Neutrophil (primary cell): ENCODE results near the gene RGS12.

Source experiments
- H3K27ac ChIP-seq: fragments of 200-600 bp; sonication (generic); 2 replicates; pipeline ENCODE4 v1.5.1; 2016; ENCODE audit warnings: mild to moderate bottlenecking, moderate library complexity
- H3K27me3 ChIP-seq: fragments of 200-600 bp; sonication (generic); 2 replicates; pipeline ENCODE4 v1.6.0; 2016; ENCODE audit warnings: mild to moderate bottlenecking
- H3K36me3 ChIP-seq: fragments of 200-600 bp; sonication (generic); 2 replicates; pipeline ENCODE4 v1.5.1; 2017
- H3K4me1 ChIP-seq, 2 experiments: fragments of 200-600 bp in 1 of 2; sonication (generic) in 1 of 2; 1 replicate in 1 of 2; 2 replicates in 1 of 2; pipeline versions ENCODE4 v1.5.1 to v1.6.1; 2013 to 2016; ENCODE audit warnings: low read depth in 1 of 2, low read length in 1 of 2, mild to moderate bottlenecking in 1 of 2, moderate library complexity in 1 of 2; ENCODE audit not compliant: control insufficient read depth in 1 of 2, insufficient read depth in 1 of 2
- H3K4me3 ChIP-seq, 2 experiments: fragments of 200-600 bp in 1 of 2; sonication (generic) in 1 of 2; 1 replicate in 1 of 2; 2 replicates in 1 of 2; pipeline ENCODE4 v1.5.1; 2013 to 2016; ENCODE audit warnings: low read depth in 1 of 2, low read length in 1 of 2, mild to moderate bottlenecking in 1 of 2, moderate library complexity in 1 of 2
- H3K9me3 ChIP-seq: fragments of 200-600 bp; sonication (generic); 2 replicates; pipeline ENCODE4 v1.5.1; 2016
- TF ChIP-seq, protein P1 (sequence below): fragments of 200-600 bp; sonication (generic); IDR thresholded peaks from 2 replicates; pipeline ENCODE4 v1.5.1; 2016; ENCODE audit warnings: antibody characterized with exemption

RGS12 gene

DNA sequence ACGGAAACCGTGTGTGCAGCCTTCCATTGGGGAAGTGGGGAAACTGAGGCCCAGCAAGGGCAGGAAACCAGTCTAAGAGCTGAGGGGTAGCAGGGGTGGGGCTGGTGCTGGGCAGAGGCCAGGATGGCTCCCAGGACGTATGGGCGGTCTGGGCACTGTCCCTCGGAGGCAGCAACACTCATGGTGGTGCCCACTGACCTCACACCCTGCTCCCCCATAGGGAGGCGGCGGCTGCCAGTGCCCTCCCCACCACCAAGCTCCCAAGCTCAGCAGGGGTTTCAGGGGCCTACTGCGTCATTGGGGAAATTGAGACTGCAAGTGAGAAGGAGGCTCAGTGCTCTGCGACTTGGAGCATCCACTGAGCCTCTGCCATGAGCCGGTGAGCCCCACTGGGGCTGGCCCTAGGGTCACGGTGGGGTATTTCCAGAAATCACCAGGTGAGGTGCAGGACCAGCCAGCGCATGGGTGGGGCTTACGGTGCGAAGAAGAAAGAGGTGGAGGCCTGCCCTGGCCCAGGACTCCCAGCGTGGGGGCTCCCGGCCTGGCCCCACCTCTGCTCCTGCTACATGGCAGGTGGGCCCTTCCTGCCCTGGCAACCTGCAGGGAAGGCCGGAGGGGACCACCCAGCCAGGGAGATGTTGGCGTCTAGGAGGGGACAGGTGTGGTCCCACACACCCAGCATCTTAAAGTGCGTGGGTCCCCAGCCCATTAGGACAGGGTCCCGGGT lies 42.9 kb upstream of the RGS12 start:
- Histone ChIP-seq H3K36me3 (no peaks in the 10 kb centered on the region), H3K27me3 (no peaks in the 10 kb centered on the region), H3K9me3 (no peaks in the 10 kb centered on the region), H3K4me3 (no peak overlapping the region), H3K4me1 (no peaks in the 10 kb centered on the region), H3K27ac (no peak overlapping the region)
- TF ChIP-seq, protein P1, sequence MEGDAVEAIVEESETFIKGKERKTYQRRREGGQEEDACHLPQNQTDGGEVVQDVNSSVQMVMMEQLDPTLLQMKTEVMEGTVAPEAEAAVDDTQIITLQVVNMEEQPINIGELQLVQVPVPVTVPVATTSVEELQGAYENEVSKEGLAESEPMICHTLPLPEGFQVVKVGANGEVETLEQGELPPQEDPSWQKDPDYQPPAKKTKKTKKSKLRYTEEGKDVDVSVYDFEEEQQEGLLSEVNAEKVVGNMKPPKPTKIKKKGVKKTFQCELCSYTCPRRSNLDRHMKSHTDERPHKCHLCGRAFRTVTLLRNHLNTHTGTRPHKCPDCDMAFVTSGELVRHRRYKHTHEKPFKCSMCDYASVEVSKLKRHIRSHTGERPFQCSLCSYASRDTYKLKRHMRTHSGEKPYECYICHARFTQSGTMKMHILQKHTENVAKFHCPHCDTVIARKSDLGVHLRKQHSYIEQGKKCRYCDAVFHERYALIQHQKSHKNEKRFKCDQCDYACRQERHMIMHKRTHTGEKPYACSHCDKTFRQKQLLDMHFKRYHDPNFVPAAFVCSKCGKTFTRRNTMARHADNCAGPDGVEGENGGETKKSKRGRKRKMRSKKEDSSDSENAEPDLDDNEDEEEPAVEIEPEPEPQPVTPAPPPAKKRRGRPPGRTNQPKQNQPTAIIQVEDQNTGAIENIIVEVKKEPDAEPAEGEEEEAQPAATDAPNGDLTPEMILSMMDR, result no peak

DNA sequence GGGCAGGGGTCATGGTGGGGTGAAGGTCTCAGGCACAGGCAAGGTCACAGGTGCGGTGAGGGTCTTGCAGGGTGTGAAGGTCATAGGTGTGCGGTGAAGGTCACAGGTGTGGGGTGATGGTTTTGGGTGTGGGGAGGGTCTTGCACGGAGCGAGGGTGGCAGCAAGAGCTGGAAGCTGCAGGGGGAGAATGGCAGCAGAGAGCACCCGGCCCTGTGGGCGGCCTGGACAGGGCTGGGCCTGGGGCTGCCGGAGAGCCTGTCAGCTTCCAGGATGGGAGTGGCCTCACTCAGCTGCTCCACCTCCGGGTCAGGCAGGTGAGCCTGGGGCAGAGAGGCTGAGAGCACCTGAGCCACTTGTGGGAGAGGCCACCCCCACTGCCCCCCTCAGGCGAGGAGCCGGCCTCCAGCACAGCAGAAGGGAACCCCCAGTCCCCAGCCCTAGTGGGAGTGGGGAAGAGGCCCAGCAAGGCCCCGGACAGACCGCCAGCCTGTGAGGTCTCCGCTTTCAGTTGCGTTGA lies 42.3 kb upstream of the RGS12 start:
- Histone ChIP-seq H3K4me3 (no peak overlapping the region), H3K36me3 (no peaks in the 10 kb centered on the region), H3K9me3 (no peaks in the 10 kb centered on the region), H3K4me1 (no peaks in the 10 kb centered on the region), H3K27me3 (no peaks in the 10 kb centered on the region), H3K27ac (no peak overlapping the region)
- TF ChIP-seq, protein P1, result no peak

DNA sequence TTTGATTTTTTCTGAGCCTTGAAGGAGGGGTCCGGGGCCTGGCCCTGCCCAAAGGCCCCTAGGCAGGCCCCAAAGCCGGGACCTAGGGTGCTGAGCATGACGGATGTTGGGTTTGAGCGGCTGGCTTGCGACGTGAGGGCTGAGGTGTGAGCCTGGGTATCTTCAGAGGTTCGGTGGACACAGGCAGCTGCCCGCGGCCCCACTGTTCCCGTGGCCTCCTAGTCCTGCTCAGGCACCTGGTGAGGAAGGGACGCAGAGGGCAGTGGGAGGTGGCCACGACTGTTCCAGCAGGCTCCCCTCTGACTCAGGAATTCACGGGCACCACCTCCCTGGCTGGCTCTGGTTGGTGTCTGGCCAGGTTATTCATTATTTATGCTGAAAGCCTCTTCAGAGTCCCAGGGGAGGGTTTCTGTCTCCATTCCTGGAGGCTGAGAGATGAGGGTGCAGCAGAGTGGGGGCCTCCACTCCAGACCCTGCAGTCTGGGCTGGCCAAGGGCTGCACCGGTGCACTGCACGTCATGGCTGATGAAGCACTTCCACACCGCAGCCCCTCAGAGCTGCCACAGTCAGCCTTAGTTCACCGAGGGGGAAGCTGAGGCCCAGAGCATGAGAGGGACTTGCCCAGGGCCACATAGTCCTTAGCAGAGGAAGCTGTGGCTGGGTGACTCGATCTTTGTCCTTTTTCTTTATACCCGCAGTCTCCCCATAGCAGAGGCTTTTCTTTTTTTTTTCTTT lies 41.7 kb upstream of the RGS12 start:
- H3K4me3 ChIP-seq, result no peak overlapping the region
- no peaks in the 10 kb centered on the region for H3K27me3 ChIP-seq
- TF ChIP-seq, protein P1, result no peak
- no peaks in the 10 kb centered on the region for H3K4me1 ChIP-seq
- no peaks in the 10 kb centered on the region for H3K36me3 ChIP-seq
- H3K27ac ChIP-seq, result no peak overlapping the region
- H3K9me3 ChIP-seq, result no peaks in the 10 kb centered on the region

DNA sequence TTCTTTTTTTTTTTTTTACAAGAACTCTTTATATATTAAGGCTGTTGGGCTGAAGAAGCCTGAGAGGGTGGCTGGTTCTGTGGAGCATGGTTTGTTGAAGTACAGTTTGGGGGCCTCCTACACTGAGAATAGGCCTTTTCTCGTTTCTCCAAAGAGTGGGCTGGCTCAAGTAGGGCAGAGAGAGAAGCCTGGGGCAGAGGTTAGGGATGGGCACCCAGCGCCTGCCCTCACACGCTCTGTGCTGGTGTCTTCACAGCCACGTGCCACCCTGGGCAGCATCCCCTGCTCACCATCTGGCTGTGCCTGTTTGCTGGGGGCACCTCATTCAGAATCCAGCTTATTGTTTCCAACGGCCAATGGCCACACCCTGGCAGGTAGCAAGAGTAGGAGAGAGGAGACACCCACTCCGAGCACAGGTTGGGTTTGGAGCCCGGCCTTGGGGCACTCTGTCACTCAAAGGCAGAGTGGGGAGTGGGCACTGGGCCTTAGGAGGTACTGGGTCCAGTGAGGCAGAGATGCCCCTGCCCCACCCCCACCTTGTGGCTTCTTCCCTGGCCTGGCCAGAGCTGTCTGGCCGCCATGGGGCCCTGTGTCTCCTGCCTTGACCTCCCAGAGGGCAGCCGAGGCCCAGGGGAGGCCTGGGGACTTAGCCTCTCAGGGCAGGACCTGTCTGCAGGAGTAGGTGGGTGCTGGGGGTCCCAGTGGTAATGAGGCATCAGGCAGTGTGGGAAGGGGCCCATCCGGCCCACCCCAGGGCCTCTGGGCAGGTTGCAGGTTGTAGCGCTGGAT lies 40.9 kb upstream of the RGS12 start:
- TF ChIP-seq, protein P1, result no peak
- Histone ChIP-seq H3K27me3 (no peaks in the 10 kb centered on the region), H3K27ac (no peak overlapping the region), H3K9me3 (no peaks in the 10 kb centered on the region), H3K4me3 (no peak overlapping the region), H3K4me1 (no peaks in the 10 kb centered on the region), H3K36me3 (no peaks in the 10 kb centered on the region)

DNA sequence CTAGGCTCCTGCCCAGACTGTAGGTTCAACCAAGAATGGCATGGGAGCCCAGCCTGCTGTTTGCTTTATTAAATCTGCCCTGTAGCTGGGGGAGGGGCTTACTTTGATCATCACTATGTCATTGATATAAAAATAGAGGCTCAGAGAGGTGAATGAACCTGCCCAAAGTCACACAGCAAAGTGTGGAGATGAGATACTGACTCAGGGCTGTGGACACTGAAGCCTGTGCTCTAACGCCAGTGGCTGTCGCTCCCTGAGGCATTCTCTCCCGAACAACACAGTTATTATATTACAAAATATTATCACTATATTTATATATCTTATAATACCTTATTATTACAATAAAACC lies 40.4 kb upstream of the RGS12 start:
- no peak overlapping the region for H3K4me3 ChIP-seq
- no peaks in the 10 kb centered on the region for H3K9me3 ChIP-seq
- no peaks in the 10 kb centered on the region for H3K36me3 ChIP-seq
- H3K4me1 ChIP-seq, result no peaks in the 10 kb centered on the region
- TF ChIP-seq, protein P1, result no peak
- H3K27ac ChIP-seq, result no peak overlapping the region
- no peaks in the 10 kb centered on the region for H3K27me3 ChIP-seq
